ENCODE results near the gene ARFGEF2.

- TF ChIP-seq CTCF (IDR thresholded peaks at IDR 0.05) (no peak), POLR2A (IDR thresholded peaks at IDR 0.05) (no peak)
Observed at GRCh38 chr20:48886194-48886593, 35.3 kb upstream of the ARFGEF2 start.
